Measurements from ENCODE around the gene MAML2. TPM values are rescaled to one million over a fixed set of nuclear protein-coding genes. Genes with fewer than 3 reads are reported as not detected.
"Not testable (repeated sequence)": the region's sequence is repeated elsewhere in the genome, so short reads cannot be mapped to it uniquely, and the experiment has no call there.

Gene MAML2
- polyA plus RNA-seq, 1 of the 3 experiments (the other 2 are of a cell fraction) = 20.1 TPM

GRCh38 chr11:96185220-96185768, 157.7 kb downstream of the MAML2 start:
- Histone ChIP-seq H3K27me3 (ENCODE audit: insufficient read depth) (no peaks in the 10 kb centered on the region), H3K4me2 (no peak overlapping the region), H4K20me1 (ENCODE audit: insufficient read depth) (no peaks in the 10 kb centered on the region), H3K79me2 (ENCODE audit: insufficient read depth) (peaks cover 60% of the 10 kb centered on the region), H3K27ac (ENCODE audit: low read depth in 2 of 2, low read length in 1 of 2) (no peak overlapping the region), H3K9ac (no peak overlapping the region), H3K36me3 (replicated peaks in 1 of 2; ENCODE audit: control insufficient read depth in 1 of 2, insufficient read depth in 2 of 2, low read length in 1 of 2) (peaks cover 0 to 3% of the 10 kb centered on the region in 2 experiments), H3K9me2 (no peaks in the 10 kb centered on the region), H3F3A (replicated peaks; ENCODE audit: insufficient read depth) (peaks cover 35% of the 10 kb centered on the region), H2AFZ (ENCODE audit: low read depth) (no peak overlapping the region), H3K9me3 (no peaks in the 10 kb centered on the region), H3K4me3 (ENCODE audit: low read depth in 2 of 2, low read length in 1 of 2) (no peak overlapping the region), H3K4me1 (ENCODE audit: control insufficient read depth in 1 of 2, insufficient read depth in 2 of 2, low read depth in 1 of 2, low read length in 1 of 2) (peaks cover 2 to 40% of the 10 kb centered on the region in 2 experiments)
- ChIA-PET CTCF (interaction anchor here (0.6 kb wide), 1 partner anchor 31 kb away, joined by 3 read pairs; no protein-coding TSS in a partner anchor), POLR2A (no interaction called here)
- DNase-seq = no peak
- 89% methylated on average over 3 of the region's 4 CpGs for WGBS (ENCODE audit: low lambda C conversion rate)
- TF ChIP-seq SIN3A (IDR thresholded peaks at IDR 0.05; ENCODE audit: borderline replicate concordance, low read depth, low read length) (no peak), CHD2 (IDR thresholded peaks at IDR 0.05; ENCODE audit: low read length, partially characterized antibody) (no peak), NFIC (IDR thresholded peaks at IDR 0.05; ENCODE audit: borderline replicate concordance) (no peak), RXRA (IDR thresholded peaks at IDR 0.05; ENCODE audit: borderline replicate concordance, low read depth) (no peak), SMC3 (IDR thresholded peaks at IDR 0.05; ENCODE audit: low read depth, low read length) (no peak), FOXJ3 (CRISPR knock-in tag; IDR thresholded peaks at IDR 0.05) (no peak), ELF1 (IDR thresholded peaks at IDR 0.05) (no peak), FOSL2 (IDR thresholded peaks at IDR 0.05; ENCODE audit: borderline replicate concordance, low read depth) (no peak), POLR2AphosphoS5 (IDR thresholded peaks at IDR 0.05; ENCODE audit: low read depth, low read length) (no peak), MEF2A (IDR thresholded peaks at IDR 0.05; ENCODE audit: borderline replicate concordance, low read depth) (no peak), RAD21 (IDR thresholded peaks at IDR 0.05; ENCODE audit: low read length) (no peak)
- TF ChIP-seq, protein P1, sequence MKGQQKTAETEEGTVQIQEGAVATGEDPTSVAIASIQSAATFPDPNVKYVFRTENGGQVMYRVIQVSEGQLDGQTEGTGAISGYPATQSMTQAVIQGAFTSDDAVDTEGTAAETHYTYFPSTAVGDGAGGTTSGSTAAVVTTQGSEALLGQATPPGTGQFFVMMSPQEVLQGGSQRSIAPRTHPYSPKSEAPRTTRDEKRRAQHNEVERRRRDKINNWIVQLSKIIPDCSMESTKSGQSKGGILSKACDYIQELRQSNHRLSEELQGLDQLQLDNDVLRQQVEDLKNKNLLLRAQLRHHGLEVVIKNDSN (IDR thresholded peaks at IDR 0.05; ENCODE audit: borderline replicate concordance, low read depth) = no peak
- TF ChIP-seq, protein P2, sequence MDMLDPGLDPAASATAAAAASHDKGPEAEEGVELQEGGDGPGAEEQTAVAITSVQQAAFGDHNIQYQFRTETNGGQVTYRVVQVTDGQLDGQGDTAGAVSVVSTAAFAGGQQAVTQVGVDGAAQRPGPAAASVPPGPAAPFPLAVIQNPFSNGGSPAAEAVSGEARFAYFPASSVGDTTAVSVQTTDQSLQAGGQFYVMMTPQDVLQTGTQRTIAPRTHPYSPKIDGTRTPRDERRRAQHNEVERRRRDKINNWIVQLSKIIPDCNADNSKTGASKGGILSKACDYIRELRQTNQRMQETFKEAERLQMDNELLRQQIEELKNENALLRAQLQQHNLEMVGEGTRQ (IDR thresholded peaks at IDR 0.05; ENCODE audit: borderline replicate concordance, low read depth, low read length) = no peak

- H3K9me3 ChIP-seq; H2AFZ ChIP-seq (ENCODE audit: low read depth); H4K20me1 ChIP-seq (ENCODE audit: insufficient read depth); H3K9ac ChIP-seq; H3K27ac ChIP-seq (ENCODE audit: low read depth in 2 of 2, low read length in 1 of 2); H3K9me2 ChIP-seq; DNase-seq; CTCF ChIA-PET; POLR2A ChIA-PET; H3K4me2 ChIP-seq; H3F3A ChIP-seq (replicated peaks; ENCODE audit: insufficient read depth); H3K36me3 ChIP-seq (replicated peaks in 1 of 2; ENCODE audit: control insufficient read depth in 1 of 2, insufficient read depth in 2 of 2, low read length in 1 of 2); H3K4me3 ChIP-seq (ENCODE audit: low read depth in 2 of 2, low read length in 1 of 2); H3K27me3 ChIP-seq (ENCODE audit: insufficient read depth): not testable (repeated sequence)
- Histone ChIP-seq H3K79me2 (ENCODE audit: insufficient read depth) (peaks cover 76% of the 10 kb centered on the region), H3K4me1 (ENCODE audit: control insufficient read depth in 1 of 2, insufficient read depth in 2 of 2, low read depth in 1 of 2, low read length in 1 of 2) (peaks cover 0 to 12% of the 10 kb centered on the region in 2 experiments; a peak in 1 of 4 replicates)
- 88% methylated on average over 4 of the region's 4 CpGs for WGBS (ENCODE audit: low lambda C conversion rate)
Observed at GRCh38 chr11:96180937-96181336, 162.1 kb downstream of the MAML2 start.

Data from SK-N-SH (cell line).